Renal cortical epithelial cell (primary cell): ENCODE data around the gene LAYN. TPM values are rescaled to one million over a fixed set of nuclear protein-coding genes. Genes with fewer than 3 reads are reported as not detected.

Experiments used
- DNase-seq: peaks from one replicate; pipeline ENCODE4 v3.0.0-alpha.2; 2011; ENCODE audit warnings: low read depth
- total RNA-seq: library from RNA; depleted of rRNA; stranded (reverse); fragments of >200 nt; gene quantifications from 2 replicates; pipeline ENCODE4 v1.2.3, GENCODE V29; 2014

LAYN gene, protein sequence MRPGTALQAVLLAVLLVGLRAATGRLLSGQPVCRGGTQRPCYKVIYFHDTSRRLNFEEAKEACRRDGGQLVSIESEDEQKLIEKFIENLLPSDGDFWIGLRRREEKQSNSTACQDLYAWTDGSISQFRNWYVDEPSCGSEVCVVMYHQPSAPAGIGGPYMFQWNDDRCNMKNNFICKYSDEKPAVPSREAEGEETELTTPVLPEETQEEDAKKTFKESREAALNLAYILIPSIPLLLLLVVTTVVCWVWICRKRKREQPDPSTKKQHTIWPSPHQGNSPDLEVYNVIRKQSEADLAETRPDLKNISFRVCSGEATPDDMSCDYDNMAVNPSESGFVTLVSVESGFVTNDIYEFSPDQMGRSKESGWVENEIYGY
- total RNA-seq, result 10.0 and 61.1 TPM in 2 replicates

DNA sequence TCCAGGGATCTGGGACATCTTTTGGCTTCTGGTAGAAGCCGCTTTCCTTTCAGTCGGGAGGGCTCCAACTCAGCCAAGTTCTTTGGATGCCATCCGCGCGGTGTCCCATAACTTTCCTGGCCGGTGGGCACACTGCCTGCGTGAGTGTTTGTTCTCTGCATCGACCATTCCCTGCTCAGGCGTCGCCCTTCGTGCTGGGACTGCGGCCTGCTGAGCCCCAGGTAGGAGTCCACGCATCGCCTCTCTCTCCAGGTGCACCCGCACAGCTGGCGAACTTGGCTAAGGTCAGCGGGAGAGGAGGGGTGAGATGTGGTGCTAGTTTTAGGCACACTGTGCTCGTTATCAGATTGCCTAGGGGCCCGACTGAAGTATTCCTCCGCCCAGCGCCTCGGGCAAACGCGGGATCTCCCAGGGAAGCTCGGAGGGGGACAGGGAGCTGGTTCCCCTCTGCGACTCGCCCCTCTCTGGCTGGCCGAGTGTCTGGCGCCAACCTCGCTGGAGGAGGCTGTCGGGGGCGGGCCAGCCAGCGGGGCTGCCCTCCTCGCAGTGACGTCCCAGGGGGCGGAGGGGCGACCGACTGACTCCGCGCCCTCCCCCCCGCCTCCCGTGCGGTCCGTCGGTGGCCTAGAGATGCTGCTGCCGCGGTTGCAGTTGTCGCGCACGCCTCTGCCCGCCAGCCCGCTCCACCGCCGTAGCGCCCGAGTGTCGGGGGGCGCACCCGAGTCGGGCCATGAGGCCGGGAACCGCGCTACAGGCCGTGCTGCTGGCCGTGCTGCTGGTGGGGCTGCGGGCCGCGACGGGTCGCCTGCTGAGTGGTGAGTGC is at the start of gene LAYN:
Gene LAYN (plus strand): TSS at position 607 of the 823 bp plus-strand sequence. CDS start 124 bp downstream, at position 731.
- no peak for DNase-seq

DNA sequence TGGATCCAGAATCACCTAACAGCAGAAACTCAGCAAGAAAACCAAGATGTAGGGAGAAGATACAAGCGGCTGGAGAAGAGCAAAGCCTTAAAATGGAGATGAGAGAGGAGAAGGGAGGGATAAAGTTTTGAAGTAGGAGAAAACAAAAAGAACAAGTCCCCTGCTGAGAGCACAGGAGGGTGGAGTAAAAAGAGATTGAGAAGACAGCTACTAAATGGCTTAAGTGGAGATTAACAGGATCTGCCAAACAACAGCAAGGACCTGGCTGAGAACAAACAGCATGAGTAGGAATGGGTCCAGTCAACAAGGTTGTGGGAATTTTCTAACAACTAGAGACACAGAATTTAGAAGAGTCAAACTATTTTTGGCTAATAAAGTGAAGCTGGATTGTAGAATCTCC is 46.5 kb upstream of the LAYN start:
- DNase-seq, result no peak

DNA sequence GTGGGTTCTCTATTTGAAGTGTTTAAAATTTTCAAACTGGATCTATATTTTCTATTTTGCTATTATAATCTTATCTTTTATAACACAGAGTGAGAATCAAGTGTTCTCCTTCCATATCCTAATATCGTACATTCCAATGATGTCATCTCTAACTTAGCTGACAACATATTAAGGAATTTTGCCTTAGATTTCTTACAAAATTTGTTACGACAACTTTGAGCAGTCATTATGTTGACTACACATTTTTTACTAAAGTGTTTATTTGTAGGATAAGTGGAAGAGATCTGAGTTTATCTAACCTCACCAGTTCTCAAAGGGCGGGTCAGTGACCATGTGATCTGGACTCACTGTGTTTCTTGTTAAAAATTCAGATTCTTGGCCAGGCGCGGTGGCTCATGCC is 41.0 kb upstream of the LAYN start:
- DNase-seq, result no peak

DNA sequence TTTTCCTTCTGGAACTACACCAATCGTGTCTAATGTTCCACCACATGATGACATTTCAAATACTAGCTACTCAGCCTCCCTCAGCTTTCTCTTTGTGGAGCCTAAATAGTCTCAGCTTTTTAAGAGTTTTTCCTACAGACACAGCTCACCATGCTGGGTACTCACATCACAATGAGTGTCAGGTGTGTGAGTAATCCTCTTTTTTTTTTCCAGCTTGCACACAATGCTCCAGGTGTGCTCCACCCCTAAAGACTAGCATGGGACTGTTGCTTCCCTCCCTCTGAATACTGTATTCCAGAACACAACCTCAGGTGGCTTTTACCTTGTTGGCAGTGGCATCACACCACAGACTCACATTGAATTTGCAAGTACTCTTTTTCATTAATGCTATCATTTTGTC is 40.0 kb upstream of the LAYN start:
- DNase-seq, result no peak

DNA sequence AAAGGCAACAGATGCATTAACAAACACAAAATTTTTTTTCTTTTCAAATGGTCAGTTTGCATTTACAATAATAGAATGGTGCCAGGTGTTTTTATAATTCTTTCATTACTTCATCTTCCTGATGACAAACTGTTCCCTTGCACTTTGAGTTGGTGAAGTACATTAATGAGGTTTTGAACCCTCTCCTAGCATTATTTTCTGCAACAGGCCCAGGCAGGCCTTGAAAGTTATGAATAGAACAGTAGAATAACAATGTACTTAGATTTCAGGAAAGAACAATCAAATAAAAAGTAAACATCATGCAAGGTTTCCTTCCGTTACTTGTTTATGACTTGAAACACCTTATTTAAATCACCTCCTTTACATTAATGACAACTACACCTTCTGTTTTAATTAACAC is 37.9 kb upstream of the LAYN start:
- DNase-seq, result no peak

DNA sequence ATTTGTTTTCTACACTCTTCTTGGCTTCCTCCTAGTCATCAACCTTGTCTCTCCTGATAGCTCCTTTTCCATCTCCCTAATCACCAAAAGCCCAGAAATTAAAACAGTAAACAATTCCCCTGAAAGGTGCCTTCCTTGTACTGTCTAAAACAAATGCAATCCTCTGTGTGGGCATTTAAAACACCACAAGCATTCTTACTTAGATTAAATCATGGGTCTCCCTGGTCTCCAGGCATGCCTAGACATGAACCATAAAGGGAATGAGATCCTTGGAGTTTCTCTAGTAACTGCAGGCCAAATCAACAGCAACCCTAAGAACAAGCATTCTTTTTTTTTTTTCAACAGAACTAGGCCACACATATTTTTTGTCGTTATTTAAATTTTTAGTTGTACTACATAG is 30.2 kb upstream of the LAYN start:
- peak; percentile 3 for DNase-seq

DNA sequence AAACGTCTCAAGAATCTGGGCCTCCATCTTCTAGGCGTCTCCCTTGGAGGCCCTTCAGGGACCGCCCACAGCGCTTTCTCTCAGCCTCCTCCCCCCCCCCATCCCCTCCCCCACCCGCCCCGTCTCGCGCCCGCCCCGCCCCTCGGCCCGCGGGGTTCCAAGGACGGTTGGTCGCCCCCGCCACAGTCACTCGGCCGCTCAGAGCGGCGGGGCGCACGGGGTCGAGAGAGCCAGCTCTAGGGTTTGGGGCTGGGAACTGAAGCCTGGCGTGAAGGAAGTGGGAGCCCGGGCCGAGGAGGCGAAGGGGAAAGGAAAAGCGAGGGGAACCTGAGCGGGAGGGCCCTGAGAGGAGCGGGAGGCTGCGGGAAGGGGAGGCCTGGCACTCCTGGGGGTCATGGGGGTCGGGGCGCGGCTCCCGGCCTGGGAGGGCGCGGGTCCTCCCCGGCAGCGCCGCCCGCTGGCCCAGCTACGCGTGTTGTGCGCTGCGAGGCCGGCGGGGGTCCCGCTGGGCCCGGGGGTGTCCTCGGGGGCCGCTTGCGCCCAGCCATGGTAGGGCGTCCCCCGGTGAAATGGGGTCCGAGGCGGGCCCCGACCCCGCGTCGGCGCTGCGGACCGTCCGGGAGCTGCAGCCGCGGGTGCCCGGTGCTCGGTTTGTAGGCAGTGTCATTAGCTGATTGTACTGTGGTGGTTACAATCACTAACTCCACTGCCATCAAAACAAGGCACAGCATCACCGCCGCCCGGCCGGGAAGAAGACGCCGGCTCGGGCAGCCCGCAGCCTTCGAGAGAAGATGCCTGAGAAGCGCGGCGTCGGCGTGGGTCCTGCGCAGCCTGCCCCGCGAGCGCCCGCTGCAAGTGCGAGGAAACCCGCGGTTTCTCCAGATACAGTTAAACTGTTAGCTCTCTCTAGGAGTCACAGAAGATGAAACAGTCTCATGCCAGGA is 28.0 kb upstream of the LAYN start, which contains the start of gene BTG4:
Gene BTG4 (minus strand): TSS at position 91 of the 944 bp plus-strand sequence. CDS start 13,610 bp downstream, outside the sequence.
- DNase-seq, result no peak

DNA sequence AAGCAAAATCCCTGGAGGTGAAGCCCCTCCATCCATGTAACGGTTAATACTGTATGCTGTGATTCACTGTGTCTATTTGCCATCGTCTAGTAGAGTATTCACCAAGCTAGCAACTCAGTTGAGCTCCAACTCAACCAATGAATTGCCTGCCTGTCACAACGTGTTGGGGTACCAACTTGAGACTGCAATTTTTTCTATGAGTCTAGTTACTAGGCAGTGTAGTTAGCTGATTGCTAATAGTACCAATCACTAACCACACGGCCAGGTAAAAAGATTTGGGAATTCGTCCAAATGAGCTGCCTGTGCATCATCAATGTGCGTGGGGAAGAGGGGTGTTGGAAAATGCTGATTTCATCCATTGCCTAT is 27.3 kb upstream of the LAYN start:
- no peak for DNase-seq

DNA sequence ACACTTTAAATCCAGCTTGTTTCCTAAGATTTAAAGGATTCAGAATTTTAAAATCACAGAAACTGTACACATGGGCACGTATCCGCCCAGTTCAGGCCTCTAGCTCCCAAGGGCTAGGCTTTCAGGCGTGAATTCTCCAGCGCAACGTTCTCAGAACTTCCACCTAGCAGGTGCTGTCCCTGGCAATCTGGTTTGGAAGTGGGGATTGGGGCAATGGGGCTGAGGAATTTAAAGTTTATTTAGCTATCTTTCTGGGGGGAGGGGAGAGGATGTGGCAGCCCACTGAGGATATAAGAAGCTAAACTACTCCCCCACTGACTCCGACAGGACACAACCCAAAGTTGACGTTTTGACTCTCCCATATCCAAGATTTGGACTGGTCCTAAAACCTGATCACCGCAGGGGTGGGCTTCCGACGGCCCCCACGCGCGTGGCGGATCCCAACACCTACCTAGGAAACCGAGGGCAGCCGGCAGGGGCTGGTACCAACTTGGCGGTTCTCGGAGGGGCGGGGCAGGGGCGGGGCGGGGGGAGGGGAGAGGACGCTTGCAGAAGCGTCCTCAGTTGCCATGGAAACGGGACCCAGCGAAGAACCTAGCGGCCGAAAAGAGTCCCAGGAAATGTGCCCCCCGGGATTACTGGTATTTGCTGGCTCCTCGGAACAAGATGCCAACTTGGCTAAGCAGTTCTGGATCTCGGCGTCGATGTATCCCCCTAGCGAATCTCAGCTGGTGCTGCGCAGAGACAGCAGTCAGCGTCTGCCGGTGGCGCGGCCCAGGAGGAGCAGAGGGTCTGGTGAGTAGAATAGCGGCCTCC is 26.1 kb upstream of the LAYN start, which contains the start of gene HOATZ:
Gene HOATZ (plus strand): TSS at position 563 of the 816 bp plus-strand sequence. CDS start 7 bp downstream, at position 570.
- no peak for DNase-seq

DNA sequence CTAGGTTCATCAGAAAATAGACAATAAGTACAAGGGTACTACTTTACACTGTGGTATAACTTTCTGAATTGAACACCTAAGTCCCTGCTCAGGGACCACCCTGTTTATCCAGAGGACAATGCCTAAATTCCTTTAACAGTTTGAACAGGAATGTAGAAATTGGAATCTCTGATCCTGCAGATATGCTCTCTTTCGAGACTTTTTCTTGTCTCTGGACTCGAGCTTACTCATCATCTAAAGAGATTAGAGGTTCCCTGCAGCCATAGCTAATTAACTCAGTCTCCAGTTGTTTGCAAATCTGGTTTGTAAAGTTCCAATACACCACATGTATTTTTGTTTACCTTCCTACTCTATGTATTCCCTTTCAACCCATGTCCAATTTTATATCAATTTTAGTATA is 24.9 kb upstream of the LAYN start:
- no peak for DNase-seq

DNA sequence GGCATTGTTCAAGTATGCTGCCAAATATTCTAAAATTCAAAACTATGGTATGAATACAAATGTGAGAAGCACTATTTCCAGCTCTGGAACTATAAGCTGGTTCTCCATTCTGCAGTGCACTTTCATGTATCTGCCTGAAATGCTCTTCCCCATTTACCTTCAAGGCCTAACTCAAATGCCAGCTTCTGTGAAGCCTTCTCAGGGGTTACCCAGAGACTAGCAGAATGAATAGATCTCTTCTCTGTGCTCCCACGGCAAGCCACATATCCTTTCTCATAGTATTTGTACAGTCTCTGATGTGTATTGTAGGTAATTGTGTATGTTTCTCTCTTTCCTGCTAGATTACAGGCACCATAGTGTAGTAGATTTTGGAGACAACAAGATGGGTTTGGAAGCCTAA is 21.9 kb upstream of the LAYN start:
- no peak for DNase-seq

DNA sequence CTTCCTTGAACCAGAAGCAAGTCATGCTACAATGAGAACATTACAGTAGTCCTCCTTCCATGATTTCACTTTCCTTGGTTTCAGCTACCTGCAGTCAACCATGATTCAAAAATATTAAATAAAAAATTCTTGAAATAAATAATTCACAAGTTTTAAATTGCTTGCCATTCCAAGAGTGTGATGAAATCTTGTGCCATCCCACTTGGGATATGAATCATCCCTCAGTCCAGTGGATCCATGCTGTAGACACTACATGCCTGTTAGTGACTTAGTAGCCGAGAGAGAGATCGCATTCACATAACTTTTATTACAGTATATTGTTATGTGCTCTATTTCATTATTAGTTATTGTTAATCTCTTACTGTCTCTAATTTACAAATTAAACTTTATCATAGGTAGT is 20.0 kb upstream of the LAYN start:
- peak; percentile 65 for DNase-seq

DNA sequence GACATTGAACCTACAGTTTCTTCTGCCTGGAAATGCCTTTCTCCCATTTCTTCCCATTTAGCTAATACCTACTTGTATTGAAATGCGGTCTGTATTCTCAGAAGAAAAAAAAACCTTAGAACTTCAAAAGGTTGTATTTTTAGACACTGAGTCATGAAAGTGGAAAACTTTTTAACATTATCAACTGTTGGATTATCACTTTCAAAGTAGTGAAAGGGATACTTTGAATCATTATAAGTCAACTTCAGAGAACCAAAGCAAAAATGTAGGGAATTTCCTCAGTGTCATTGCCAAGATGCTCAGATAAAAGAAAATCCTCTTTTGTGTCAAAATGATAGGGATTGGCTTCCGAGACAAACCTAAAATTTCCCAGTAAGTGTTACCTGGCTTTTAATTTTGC is 19.4 kb upstream of the LAYN start:
- DNase-seq, result no peak

DNA sequence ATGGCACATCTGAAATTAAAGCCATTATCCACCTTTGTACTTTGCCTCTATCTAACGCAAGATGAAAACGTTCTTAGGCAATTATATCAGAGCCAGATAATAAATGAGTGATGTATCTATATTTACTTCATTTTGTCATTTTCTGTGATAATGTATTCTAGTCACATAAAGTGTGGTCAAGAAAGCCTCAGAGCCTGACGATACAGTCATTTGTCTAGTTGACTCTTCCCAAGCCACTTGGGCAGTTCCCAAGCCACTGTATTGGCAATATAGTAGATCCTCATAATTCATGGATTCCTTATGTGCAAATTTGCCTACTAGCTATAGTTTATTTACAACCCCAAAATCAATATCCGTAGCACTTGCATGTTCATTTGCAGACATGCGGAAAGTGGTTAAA is 18.1 kb upstream of the LAYN start:
- DNase-seq, result no peak

DNA sequence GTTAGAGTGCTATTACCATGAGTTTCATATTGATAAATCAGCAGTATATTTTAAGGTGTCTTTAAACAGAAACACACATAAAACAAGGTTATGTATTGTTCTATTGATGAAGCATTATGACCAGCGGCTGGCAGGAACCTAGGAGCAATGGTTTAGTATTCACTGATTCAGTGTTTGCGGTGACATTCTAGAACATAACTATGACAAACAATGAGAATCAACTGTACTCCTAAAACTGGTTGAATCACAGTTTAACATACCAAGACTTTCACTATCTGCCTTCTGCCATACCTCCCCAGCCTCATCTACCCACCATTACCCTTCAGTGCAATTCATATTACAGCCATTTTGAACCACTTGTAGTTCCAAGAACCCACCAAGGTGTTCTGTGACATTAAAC is 17.2 kb upstream of the LAYN start:
- DNase-seq, result no peak

DNA sequence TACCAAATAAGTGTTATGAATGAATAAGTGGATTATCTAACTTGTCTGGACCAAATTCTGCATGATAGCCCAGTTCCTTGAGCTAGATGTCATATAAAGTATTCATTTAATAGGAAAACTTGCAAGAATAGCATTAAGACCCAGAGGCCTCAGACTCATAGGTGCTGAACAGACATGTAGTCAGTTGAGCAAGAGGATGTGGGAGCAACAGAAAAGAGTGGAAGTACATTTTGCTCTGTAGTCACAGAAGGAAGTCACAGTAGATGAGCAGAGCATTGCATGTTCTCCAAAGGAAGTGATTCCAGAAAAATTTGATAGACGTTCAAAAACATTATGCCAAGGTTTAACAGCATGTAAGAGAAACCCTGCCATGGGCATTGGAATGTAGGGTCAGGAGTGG is 16.5 kb upstream of the LAYN start:
- no peak for DNase-seq

DNA sequence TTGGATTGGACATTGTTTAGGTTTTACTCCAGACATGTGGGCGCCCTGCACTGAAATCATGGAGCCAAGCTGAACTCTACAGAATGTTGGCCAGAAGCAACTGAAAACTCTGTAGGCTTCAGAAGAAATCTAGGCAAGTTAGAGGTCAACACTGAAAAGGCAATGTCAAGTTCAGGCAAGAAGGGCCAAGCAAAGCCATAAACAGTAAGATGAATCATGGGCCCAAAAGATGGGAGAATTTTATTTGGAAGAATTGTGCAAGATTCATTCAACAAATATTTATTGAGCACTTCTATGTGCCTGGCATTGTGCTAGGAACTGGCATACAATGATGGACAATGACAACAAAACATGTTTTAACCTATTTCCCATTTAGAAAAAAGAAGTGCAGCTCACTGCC is 15.1 kb upstream of the LAYN start:
- DNase-seq, result no peak

DNA sequence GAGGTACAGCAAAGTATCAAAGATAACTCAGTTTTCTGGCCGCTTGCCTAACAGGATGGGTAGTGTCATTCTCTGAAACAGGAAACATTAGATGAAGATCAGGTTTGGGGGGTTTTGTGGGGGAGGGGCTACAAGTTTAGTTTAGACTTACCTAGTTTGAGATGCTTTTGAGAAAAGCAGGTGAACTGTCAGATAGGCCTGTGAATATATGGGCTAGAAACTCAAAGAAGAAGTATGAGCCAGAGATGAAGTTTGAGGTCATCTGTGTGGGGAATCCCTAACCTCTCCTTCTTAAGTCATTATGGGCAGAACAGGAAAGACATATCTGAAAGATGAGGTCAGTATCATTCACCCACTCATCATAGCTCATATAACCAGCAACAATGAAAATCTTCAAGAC is 14.0 kb upstream of the LAYN start:
- peak; percentile 66 for DNase-seq

DNA sequence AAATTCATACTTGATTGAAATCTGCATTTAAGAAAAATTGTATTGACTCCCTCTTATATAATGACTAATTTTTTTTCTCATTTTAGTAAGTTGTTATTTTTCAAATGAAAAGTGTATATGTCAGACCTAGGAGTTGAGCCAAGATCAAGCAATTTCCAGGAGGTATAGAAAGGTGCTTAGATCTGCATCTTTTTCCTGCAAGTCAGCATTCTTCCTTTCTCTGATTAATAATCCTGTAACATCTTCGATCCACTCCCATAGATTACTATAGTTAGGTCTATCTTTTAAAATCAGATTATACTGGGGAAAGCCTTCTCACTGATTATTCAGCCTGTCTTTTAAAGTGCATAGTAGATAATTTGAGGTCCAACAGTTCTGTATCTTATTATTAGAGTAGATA is 13.2 kb upstream of the LAYN start:
- DNase-seq, result no peak

DNA sequence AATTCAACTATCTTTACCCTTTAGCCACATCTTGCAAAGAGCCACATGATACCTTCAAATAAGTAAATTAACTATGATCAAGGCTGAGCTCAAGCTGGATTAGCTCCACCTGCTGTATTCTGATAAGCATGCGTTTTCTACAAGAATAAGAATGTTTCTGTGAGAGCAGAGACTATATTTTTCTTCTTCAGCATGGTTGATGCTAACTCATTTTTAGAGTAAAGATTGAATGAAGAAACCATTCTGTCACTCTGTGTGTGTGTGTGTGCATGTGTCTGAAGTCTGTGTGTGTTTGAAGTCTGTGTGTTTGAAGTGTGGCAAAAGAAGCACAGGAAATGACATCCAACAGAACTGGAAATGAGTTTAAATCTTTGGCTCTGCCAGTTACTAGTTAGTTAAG is 12.0 kb upstream of the LAYN start:
- no peak for DNase-seq

DNA sequence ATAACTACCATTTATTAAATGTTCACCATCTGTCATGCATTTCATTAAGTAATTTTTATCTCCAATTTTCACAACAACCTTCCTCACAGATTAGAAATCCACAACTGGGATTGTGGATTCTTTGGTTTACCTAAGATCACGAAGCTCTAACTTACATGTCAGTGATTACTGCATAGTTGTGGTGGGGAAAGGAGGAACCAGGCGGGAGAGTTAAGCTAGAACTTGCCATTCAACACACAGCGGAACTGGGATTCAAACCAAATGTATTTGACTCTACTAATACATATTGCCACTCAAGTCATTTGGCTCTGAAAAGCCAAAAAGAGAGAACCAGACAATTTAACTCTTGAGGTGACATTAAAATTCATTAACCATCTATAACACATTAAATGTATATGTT is 10.4 kb upstream of the LAYN start:
- no peak for DNase-seq
